Left ventricle myocardium inferior (tissue), 1 donor: ENCODE measurements around the gene PRKD1. TPM values are rescaled to one million over a fixed set of nuclear protein-coding genes. Genes with fewer than 3 reads are reported as not detected.

ENCODE experiments used
- DNase-seq: peaks from one replicate; pipeline ENCODE4 v3.0.0-alpha.2; 2020
- H3K27ac ChIP-seq: fragments of 200-600 bp; replicated peaks from 2 replicates; pipeline ENCODE4 v1.8.0; 2021
- H3K27me3 ChIP-seq: fragments of 200-600 bp; 2 replicates; pipeline ENCODE4 v1.8.0; 2021; ENCODE audit warnings: low read depth
- H3K36me3 ChIP-seq: fragments of 200-600 bp; 2 replicates; pipeline ENCODE4 v1.8.0; 2021
- H3K4me1 ChIP-seq: fragments of 200-600 bp; 2 replicates; pipeline ENCODE4 v1.8.0; 2021
- H3K4me3 ChIP-seq: fragments of 200-600 bp; 2 replicates; pipeline ENCODE4 v1.8.0; 2021; ENCODE audit warnings: mild to moderate bottlenecking, moderate library complexity
- H3K9me3 ChIP-seq: fragments of 200-600 bp; replicated peaks from 2 replicates; pipeline ENCODE4 v1.8.0; 2021
- intact Hi-C: fragments of 100-400 bp; cut with micrococcal nuclease; formaldehyde crosslinking; loops from one replicate; pipeline ENCODE4 v1.11.0; 2022
- total RNA-seq: library from RNA; stranded (reverse); fragmentation: NEBNext Ultra II Directional; extraction: Animal tissue kit (Norgen Biotek cat#: 25700); gene quantifications from one replicate; pipeline ENCODE4 v1.2.1, GENCODE V29; 2021
- TF ChIP-seq, protein P1 (sequence below): fragments of 200-600 bp; IDR thresholded peaks from 2 replicates; pipeline ENCODE4 v1.8.0; 2021; ENCODE audit warnings: antibody characterized with exemption, mild to moderate bottlenecking, borderline replicate concordance
- donor health status: DM: no; HTN: yes; CAD: no; lungs with severe emphysema.

PRKD1 gene
- total RNA-seq, 1 donor from 2014 or later: 3.1 TPM

DNA sequence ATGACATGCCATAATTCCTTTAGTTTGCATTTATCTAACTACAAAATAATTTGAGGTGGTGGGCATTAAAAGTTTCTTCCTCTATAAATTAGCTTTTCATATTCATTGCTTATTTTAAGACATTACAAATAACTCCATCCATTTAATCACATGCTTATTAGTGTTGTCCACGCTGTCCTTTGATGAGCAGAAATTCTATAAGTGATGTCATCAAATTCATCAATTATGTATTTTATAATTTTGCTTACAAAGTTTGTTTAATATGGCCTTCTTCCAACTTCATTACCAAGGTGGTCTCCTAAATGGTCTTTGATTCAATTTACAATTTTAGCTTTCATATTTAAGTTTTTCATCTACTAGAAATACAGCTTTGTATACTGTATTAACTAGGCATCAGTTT, 173.5 kb downstream of the PRKD1 start:
- H3K27me3 ChIP-seq: no peaks in the 10 kb centered on the region
- intact Hi-C loops: no loop called here
- TF ChIP-seq, protein P1, sequence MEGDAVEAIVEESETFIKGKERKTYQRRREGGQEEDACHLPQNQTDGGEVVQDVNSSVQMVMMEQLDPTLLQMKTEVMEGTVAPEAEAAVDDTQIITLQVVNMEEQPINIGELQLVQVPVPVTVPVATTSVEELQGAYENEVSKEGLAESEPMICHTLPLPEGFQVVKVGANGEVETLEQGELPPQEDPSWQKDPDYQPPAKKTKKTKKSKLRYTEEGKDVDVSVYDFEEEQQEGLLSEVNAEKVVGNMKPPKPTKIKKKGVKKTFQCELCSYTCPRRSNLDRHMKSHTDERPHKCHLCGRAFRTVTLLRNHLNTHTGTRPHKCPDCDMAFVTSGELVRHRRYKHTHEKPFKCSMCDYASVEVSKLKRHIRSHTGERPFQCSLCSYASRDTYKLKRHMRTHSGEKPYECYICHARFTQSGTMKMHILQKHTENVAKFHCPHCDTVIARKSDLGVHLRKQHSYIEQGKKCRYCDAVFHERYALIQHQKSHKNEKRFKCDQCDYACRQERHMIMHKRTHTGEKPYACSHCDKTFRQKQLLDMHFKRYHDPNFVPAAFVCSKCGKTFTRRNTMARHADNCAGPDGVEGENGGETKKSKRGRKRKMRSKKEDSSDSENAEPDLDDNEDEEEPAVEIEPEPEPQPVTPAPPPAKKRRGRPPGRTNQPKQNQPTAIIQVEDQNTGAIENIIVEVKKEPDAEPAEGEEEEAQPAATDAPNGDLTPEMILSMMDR: no peak

DNA sequence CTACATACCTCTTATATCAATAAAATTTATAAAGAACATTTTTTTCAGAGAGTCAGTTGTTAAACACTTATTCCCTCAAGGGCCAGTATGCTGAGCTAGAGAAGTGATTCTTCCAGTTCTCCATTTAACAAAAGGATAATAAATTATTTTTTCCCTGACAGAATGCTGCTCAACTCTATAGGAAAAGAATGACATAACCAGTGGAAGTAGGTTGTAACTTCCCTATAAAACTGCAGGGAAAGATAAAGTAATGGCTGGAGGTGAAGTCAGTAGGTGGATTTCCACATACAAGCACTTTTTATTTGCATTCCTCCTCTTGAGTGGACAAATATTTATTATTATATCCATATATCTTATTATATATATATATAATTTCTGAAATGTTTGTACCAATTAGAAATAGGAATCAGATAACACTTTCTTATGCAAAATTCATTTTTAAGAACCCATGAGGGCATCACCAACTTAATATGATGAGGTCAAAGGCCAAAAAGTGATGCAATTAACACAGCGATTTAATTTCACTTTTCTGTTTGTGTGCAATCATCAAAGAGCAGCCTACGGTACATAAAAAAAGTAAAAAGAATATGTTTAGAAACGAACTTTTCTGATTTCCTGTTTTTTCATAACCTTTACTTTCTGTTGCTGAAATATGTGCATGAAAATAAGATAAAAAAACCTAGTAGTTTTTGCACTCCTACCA, 175.3 kb downstream of the PRKD1 start:
- intact Hi-C loops: no loop called here
- no peak overlapping the region for H3K4me3 ChIP-seq
- H3K4me1 ChIP-seq: peaks cover 5% of the 10 kb centered on the region
- DNase-seq: no peak
- no peaks in the 10 kb centered on the region for H3K36me3 ChIP-seq
- H3K9me3 ChIP-seq: no peaks in the 10 kb centered on the region
- TF ChIP-seq, protein P1: no peak
- no peaks in the 10 kb centered on the region for H3K27me3 ChIP-seq
- no peak overlapping the region for H3K27ac ChIP-seq

More for the DNA sequence above, 173.5 kb downstream of the PRKD1 start:
- no peak overlapping the region for H3K27ac ChIP-seq
- DNase-seq: no peak
- H3K36me3 ChIP-seq: no peaks in the 10 kb centered on the region
- H3K9me3 ChIP-seq: no peaks in the 10 kb centered on the region
- no peak overlapping the region for H3K4me3 ChIP-seq
- H3K4me1 ChIP-seq: peaks cover 8% of the 10 kb centered on the region

DNA sequence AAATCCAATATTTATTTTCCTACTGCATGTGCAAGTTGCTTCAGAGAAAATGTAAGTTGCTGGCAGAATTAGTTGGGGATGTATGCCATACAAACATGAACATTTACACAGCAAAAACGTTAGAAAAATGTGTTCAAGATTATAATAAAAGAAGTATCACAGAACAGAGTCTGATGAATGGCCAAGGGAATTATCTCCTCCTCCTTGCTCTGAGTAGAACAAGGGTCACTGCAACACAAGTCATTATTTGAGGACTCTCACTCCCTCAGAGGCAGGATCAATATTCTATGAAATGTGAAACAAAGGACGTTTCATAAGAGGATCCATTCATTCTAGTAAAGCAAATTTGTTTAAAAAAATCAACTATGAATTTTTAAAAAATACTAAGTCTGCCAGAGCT, 177.8 kb downstream of the PRKD1 start:
- no peak for DNase-seq
- H3K9me3 ChIP-seq: no peaks in the 10 kb centered on the region
- H3K4me3 ChIP-seq: no peak overlapping the region
- H3K4me1 ChIP-seq: peaks cover 24% of the 10 kb centered on the region
- no peaks in the 10 kb centered on the region for H3K27me3 ChIP-seq
- no peaks in the 10 kb centered on the region for H3K36me3 ChIP-seq
- H3K27ac ChIP-seq: no peak overlapping the region
- intact Hi-C loops: no loop called here
- TF ChIP-seq, protein P1: no peak

DNA sequence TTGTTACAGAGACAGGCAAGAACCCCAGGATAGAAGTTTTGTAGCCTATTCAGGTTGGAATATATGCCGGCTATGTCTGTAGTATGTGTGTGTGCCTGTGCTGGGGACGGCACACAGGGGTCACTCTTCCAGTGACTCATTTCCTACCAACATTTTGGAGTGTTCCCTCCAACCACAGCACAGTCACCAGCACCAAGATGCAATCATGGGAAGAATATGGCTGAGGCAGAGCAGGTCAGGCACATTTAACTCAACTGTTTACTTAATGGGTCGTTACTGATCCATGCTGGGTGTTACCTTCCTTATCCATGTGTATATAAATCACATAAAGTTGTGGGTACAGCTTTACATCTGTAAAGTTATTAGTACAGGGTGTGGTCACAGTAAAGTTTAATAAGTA, 178.3 kb downstream of the PRKD1 start:
- H3K27ac ChIP-seq: no peak overlapping the region
- H3K27me3 ChIP-seq: no peaks in the 10 kb centered on the region
- DNase-seq: no peak
- H3K9me3 ChIP-seq: no peaks in the 10 kb centered on the region
- H3K36me3 ChIP-seq: no peaks in the 10 kb centered on the region
- intact Hi-C loops: no loop called here
- peaks cover 29% of the 10 kb centered on the region for H3K4me1 ChIP-seq
- TF ChIP-seq, protein P1: no peak
- H3K4me3 ChIP-seq: no peak overlapping the region

DNA sequence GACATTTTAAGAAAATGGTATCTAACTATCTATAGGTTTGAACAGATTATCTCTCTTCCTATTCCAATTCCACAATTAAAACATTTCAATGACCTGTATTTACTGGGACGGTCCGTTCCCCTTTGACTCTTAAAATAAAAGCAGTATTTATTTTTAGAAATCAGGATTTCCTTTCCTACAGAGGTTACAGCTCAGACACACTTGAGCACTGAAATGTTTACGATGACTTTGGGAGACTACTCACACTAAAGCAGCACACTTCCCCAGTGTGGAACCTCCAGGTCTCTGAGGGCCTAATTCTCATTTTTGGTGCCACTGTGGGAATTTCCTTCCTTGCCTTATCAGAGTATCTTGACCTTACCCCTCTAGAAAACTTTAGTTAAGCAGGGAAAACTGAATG, 181.8 kb downstream of the PRKD1 start:
- H3K9me3 ChIP-seq: no peaks in the 10 kb centered on the region
- no peaks in the 10 kb centered on the region for H3K27me3 ChIP-seq
- no peak for DNase-seq
- peak overlapping the region; percentile 74 for H3K27ac ChIP-seq
- H3K36me3 ChIP-seq: no peaks in the 10 kb centered on the region
- peaks cover 62% of the 10 kb centered on the region for H3K4me1 ChIP-seq
- TF ChIP-seq, protein P1: no peak
- intact Hi-C loops: no loop called here
- no peak overlapping the region for H3K4me3 ChIP-seq
